Stimulated activated CD8-positive, alpha-beta memory T cell treated with anti-CD3 and anti-CD28 coated beads, Interleukin-12 subunit alpha, Interleukin-12 subunit beta, amount 100 ng/mL, for 1 hour (primary cell): ENCODE results near the gene SLC25A31.

Experiments
- DNase-seq: peaks from one replicate; pipeline ENCODE4 v3.0.0-alpha.2; 2020; ENCODE audit warnings: low read depth

SLC25A31 gene

GRCh38 chr4:127778102-127778501, 47.9 kb downstream of the SLC25A31 start:
- no peak for DNase-seq

GRCh38 chr4:127780598-127780997, 50.4 kb downstream of the SLC25A31 start:
- DNase-seq = no peak

- no peak for DNase-seq
These were observed 51.3 kb downstream of the SLC25A31 start for GRCh38 chr4:127781300-127782024.

- no peak for DNase-seq
These were observed 51.8 kb downstream of the SLC25A31 start for GRCh38 chr4:127782025-127782274.

- no peak for DNase-seq
These were observed 52.2 kb downstream of the SLC25A31 start, which contains the start of gene HSPA4L for GRCh38 chr4:127782275-127783025. TSS of gene HSPA4L (plus strand) at chr4:127782322. CDS start at chr4:127782551, 229 bp downstream.

- DNase-seq = no peak
These were observed 53.0 kb downstream of the SLC25A31 start for GRCh38 chr4:127783026-127783769.

GRCh38 chr4:127783955-127784770, 54.0 kb downstream of the SLC25A31 start:
- no peak for DNase-seq

- no peak for DNase-seq
These were observed 58.3 kb downstream of the SLC25A31 start for GRCh38 chr4:127788517-127788916.

GRCh38 chr4:127791391-127791790, 61.2 kb downstream of the SLC25A31 start:
- DNase-seq = no peak

- DNase-seq = no peak
These were observed 63.3 kb downstream of the SLC25A31 start for GRCh38 chr4:127793528-127793927.

GRCh38 chr4:127799711-127800110, 69.5 kb downstream of the SLC25A31 start:
- DNase-seq = no peak

GRCh38 chr4:127809173-127809800, 79.1 kb downstream of the SLC25A31 start:
- DNase-seq = no peak

- no peak for DNase-seq
These were observed 80.4 kb downstream of the SLC25A31 start for GRCh38 chr4:127810551-127810950.

- DNase-seq = no peak
These were observed 92.2 kb downstream of the SLC25A31 start for GRCh38 chr4:127822430-127822829.
